Esophagus (tissue), 2 donors: Measurements from ENCODE around the gene EDRF1. TPM values are rescaled to one million over a fixed set of nuclear protein-coding genes. Genes with fewer than 3 reads are reported as not detected.
"Not testable (repeated sequence)": the region's sequence is repeated elsewhere in the genome, so short reads cannot be mapped to it uniquely, and the experiment has no call there.

Experiments
- H3K27ac ChIP-seq, 2 donors: one replicate each; pipeline ENCODE4 v1.5.1; 2013; ENCODE audit warnings: low read depth in 2 of 2, mild to moderate bottlenecking in 2 of 2, inconsistent platforms in 1 of 2, low read length in 1 of 2, moderate library complexity in 1 of 2
- H3K27me3 ChIP-seq, 2 donors: one replicate each; pipeline ENCODE4 v1.6.1; 2013; ENCODE audit warnings: low read length in 2 of 2, control low read depth in 1 of 2, mild to moderate bottlenecking in 1 of 2; ENCODE audit not compliant: insufficient read depth in 2 of 2, control insufficient read depth in 1 of 2
- H3K36me3 ChIP-seq, 2 donors: one replicate each; pipeline ENCODE4 v1.6.1; 2013; ENCODE audit warnings: low read length in 1 of 2; ENCODE audit not compliant: control insufficient read depth in 2 of 2, insufficient read depth in 2 of 2
- H3K4me1 ChIP-seq, 2 donors: one replicate each; pipeline ENCODE4 v1.6.1; 2013; ENCODE audit warnings: low read length in 1 of 2; ENCODE audit not compliant: control insufficient read depth in 2 of 2, insufficient read depth in 2 of 2
- H3K4me3 ChIP-seq, 2 donors: one replicate each; pipeline ENCODE4 v1.5.1; 2013; ENCODE audit warnings: low read length in 2 of 2, mild to moderate bottlenecking in 2 of 2, low read depth in 1 of 2, moderate library complexity in 1 of 2
- H3K9me3 ChIP-seq, 2 donors: one replicate each; pipeline ENCODE4 v1.6.1; 2013; ENCODE audit warnings: mild to moderate bottlenecking in 2 of 2, low read depth in 1 of 2, low read length in 1 of 2, moderate library complexity in 1 of 2; ENCODE audit not compliant: control insufficient read depth in 2 of 2, insufficient read depth in 1 of 2
- WGBS, 2 donors: extraction: QIAGEN DNeasy Blood & Tissue Kit; methylation state at CpG; one replicate each; pipeline ENCODE4 v1.1.7; 2013; 5-methylcytosine and 5-hydroxymethylcytosine counted together
- polyA plus RNA-seq, 2 donors: library from polyadenylated mRNA; stranded (reverse); fragments of 200-250 nt; gene quantifications; one replicate each; pipeline ENCODE4 v1.2.3, GENCODE V29; 2013
- donor health status: healthy with polysubstance abuse.
- donor health status: Bipolar disorder and iron deficiency.

EDRF1 gene
- polyA plus RNA-seq, 2 donors: 8.2 to 14.6 TPM

GRCh38 chr10:125692196-125692595 is 27.3 kb upstream of the EDRF1 start:
- H3K27ac ChIP-seq: no peak overlapping the region
- 47 to 51% methylated on average over 3 of the region's 3 CpGs for WGBS, 2 donors
- no peaks in the 10 kb centered on the region for H3K27me3 ChIP-seq
- H3K36me3 ChIP-seq: no peaks in the 10 kb centered on the region
- H3K4me3 ChIP-seq: no peak overlapping the region
- H3K9me3 ChIP-seq: no peaks in the 10 kb centered on the region
- H3K4me1 ChIP-seq: peaks cover 0 to 3% of the 10 kb centered on the region in 2 donors

- Histone ChIP-seq H3K4me3 (no peak overlapping the region), H3K36me3 (no peaks in the 10 kb centered on the region), H3K4me1 (peaks cover 0 to 3% of the 10 kb centered on the region in 2 donors), H3K27me3 (no peaks in the 10 kb centered on the region), H3K9me3 (no peaks in the 10 kb centered on the region), H3K27ac (peak overlapping the region in 1 of 2 donors; percentile 68)
- 65 to 76% methylated on average over 12 of the region's 12 CpGs for WGBS, 2 donors
Measured at GRCh38 chr10:125692601-125693523, 26.6 kb upstream of the EDRF1 start.

GRCh38 chr10:125693524-125693847 is 26.0 kb upstream of the EDRF1 start:
- Histone ChIP-seq H3K27me3 (no peaks in the 10 kb centered on the region), H3K4me1 (peaks cover 0 to 3% of the 10 kb centered on the region in 2 donors), H3K4me3 (no peak overlapping the region), H3K36me3 (no peaks in the 10 kb centered on the region), H3K27ac (peak overlapping the region in 1 of 2 donors; percentile 68), H3K9me3 (no peaks in the 10 kb centered on the region)
- 35 to 68% methylated on average over 2 of the region's 2 CpGs for WGBS, 2 donors

- Histone ChIP-seq H3K27me3 (no peaks in the 10 kb centered on the region), H3K27ac (no peak overlapping the region), H3K4me1 (peaks cover 0 to 3% of the 10 kb centered on the region in 2 donors), H3K9me3 (no peaks in the 10 kb centered on the region), H3K36me3 (no peaks in the 10 kb centered on the region), H3K4me3 (no peak overlapping the region)
- 38 to 39% methylated on average over 1 of the region's 1 CpG for WGBS, 2 donors
Measured at GRCh38 chr10:125694883-125695282, 24.6 kb upstream of the EDRF1 start.

GRCh38 chr10:125696884-125697283 is 22.6 kb upstream of the EDRF1 start:
- H3K27me3 ChIP-seq, H3K4me1 ChIP-seq, H3K4me3 ChIP-seq, H3K27ac ChIP-seq, H3K9me3 ChIP-seq, H3K36me3 ChIP-seq: not testable (repeated sequence)
- 84 to 91% methylated on average over 6 of the region's 6 CpGs for WGBS, 2 donors

- no peaks in the 10 kb centered on the region for H3K9me3 ChIP-seq
- no peak overlapping the region for H3K27ac ChIP-seq
- H3K27me3 ChIP-seq: no peaks in the 10 kb centered on the region
- H3K4me3 ChIP-seq: no peak overlapping the region
- H3K4me1 ChIP-seq: no peaks in the 10 kb centered on the region
- 75 to 85% methylated on average over 9 of the region's 9 CpGs for WGBS, 2 donors
- no peaks in the 10 kb centered on the region for H3K36me3 ChIP-seq
Measured at GRCh38 chr10:125698481-125698998, 21.0 kb upstream of the EDRF1 start.

- WGBS, 2 donors: 87% methylated on average over 6 of the region's 6 CpGs
- no peak overlapping the region for H3K4me3 ChIP-seq
Measured at GRCh38 chr10:125699562-125700143, 19.9 kb upstream of the EDRF1 start.

GRCh38 chr10:125700355-125700911 is 19.1 kb upstream of the EDRF1 start:
- Histone ChIP-seq H3K4me1 (no peaks in the 10 kb centered on the region), H3K27ac (no peak overlapping the region), H3K9me3 (no peaks in the 10 kb centered on the region), H3K4me3 (no peak overlapping the region), H3K27me3 (no peaks in the 10 kb centered on the region), H3K36me3 (no peaks in the 10 kb centered on the region)
- 46 to 48% methylated on average over 3 of the region's 3 CpGs for WGBS, 2 donors

More at GRCh38 chr10:125699562-125700143, 19.9 kb upstream of the EDRF1 start:
- Histone ChIP-seq H3K4me1 (no peaks in the 10 kb centered on the region), H3K27me3 (no peaks in the 10 kb centered on the region), H3K9me3 (no peaks in the 10 kb centered on the region), H3K27ac (no peak overlapping the region), H3K36me3 (no peaks in the 10 kb centered on the region)

- Histone ChIP-seq H3K4me1 (no peaks in the 10 kb centered on the region), H3K36me3 (no peaks in the 10 kb centered on the region), H3K27me3 (no peaks in the 10 kb centered on the region), H3K27ac (no peak overlapping the region), H3K9me3 (peaks cover 0 to 2% of the 10 kb centered on the region in 2 donors), H3K4me3 (no peak overlapping the region)
- 65 to 69% methylated on average over 6 of the region's 6 CpGs for WGBS, 2 donors
Measured at GRCh38 chr10:125707541-125708468, 11.7 kb upstream of the EDRF1 start.
